HUES6 (cell line): Measurements from ENCODE around the gene COL26A1.
A peak's percentile ranks its signal among the peaks of the same experiment; 100 is the strongest.

Experiments used
- H3K27ac ChIP-seq: 2 replicates; pipeline ENCODE4 v1.7.0; 2013; ENCODE audit warnings: low read depth, mild to moderate bottlenecking, low read length, inconsistent platforms
- H3K27me3 ChIP-seq: 2 replicates; pipeline ENCODE4 v1.6.1; 2013; ENCODE audit warnings: low read length; ENCODE audit not compliant: control insufficient read depth, insufficient read depth
- H3K36me3 ChIP-seq: 2 replicates; pipeline ENCODE4 v1.6.1; 2013; ENCODE audit warnings: low read length; ENCODE audit not compliant: control insufficient read depth, insufficient read depth
- H3K4me1 ChIP-seq: 2 replicates; pipeline ENCODE4 v1.6.1; 2013; ENCODE audit warnings: low read length; ENCODE audit not compliant: control insufficient read depth, insufficient read depth
- H3K4me3 ChIP-seq: 2 replicates; pipeline ENCODE4 v1.5.1; 2013; ENCODE audit warnings: low read depth, low read length
- H3K9ac ChIP-seq: one replicate; pipeline ENCODE4 v1.6.1; 2013; ENCODE audit warnings: mild to moderate bottlenecking, low read length
- H3K9me3 ChIP-seq: 2 replicates; pipeline ENCODE4 v1.6.1; 2013; ENCODE audit warnings: low read depth, low read length; ENCODE audit not compliant: control insufficient read depth, insufficient read depth

Gene COL26A1

GRCh38 chr7:101362334-101363195 is at the start of gene COL26A1:
TSS of gene COL26A1 (plus strand) at chr7:101362875. CDS start at chr7:101363033, 158 bp downstream.
- H3K4me3 ChIP-seq, result peak within 1 kb of the TSS; percentile 98
- H3K9ac ChIP-seq, result peak within 1 kb of the TSS; percentile 96
- no peaks in the 10 kb centered on the region for H3K36me3 ChIP-seq
- peaks cover 4% of the 10 kb centered on the region; the same call in 1 of the 2 replicates for H3K4me1 ChIP-seq
- H3K27me3 ChIP-seq, result peaks cover 8% of the 10 kb centered on the region
- peak within 1 kb of the TSS; percentile 79; the same call in 1 of the 2 replicates for H3K27ac ChIP-seq
- H3K9me3 ChIP-seq, result 0 out of 2 replicates have a peak, but pooled peaks cover 2% of the 10 kb centered on the region

GRCh38 chr7:101315336-101315735 is 47.3 kb upstream of the COL26A1 start:
- Histone ChIP-seq H3K27me3 (no peaks in the 10 kb centered on the region), H3K9me3 (no peaks in the 10 kb centered on the region), H3K36me3 (peaks cover 54% of the 10 kb centered on the region), H3K9ac (no peak overlapping the region), H3K4me3 (no peak overlapping the region), H3K4me1 (peaks cover 4% of the 10 kb centered on the region; the same call in 1 of the 2 replicates), H3K27ac (no peak overlapping the region)

DNA sequence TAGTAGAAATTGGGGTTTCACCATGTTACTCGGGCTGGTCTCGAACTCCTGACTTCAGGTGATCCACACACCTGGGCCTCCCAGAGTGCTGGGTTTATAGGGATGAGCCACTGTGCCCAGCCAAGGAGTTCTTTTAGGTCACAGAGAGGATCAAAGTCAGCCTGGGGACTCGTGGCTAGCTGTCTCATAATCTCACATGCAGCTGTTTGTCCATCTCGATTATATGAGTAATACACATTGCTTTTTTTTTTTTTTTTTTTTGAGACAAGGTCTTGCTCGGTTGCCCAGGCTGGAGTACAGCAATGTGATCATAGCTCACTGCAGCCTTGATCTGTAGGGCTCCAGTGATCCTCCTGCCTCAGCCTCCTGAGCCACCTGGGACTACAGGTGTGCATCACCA is 43.3 kb upstream of the COL26A1 start:
- H3K36me3 ChIP-seq, result peaks cover 33% of the 10 kb centered on the region
- no peaks in the 10 kb centered on the region for H3K27me3 ChIP-seq
- no peak overlapping the region for H3K4me3 ChIP-seq
- no peaks in the 10 kb centered on the region for H3K9me3 ChIP-seq
- peaks cover 4% of the 10 kb centered on the region; the same call in 1 of the 2 replicates for H3K4me1 ChIP-seq
- no peak overlapping the region for H3K27ac ChIP-seq
- no peak overlapping the region for H3K9ac ChIP-seq

GRCh38 chr7:101321491-101322401 is 40.9 kb upstream of the COL26A1 start, which contains the start of gene IFT22:
TSS of gene IFT22 (minus strand) at chr7:101321812. CDS start at chr7:101321709, 103 bp downstream.
- Histone ChIP-seq H3K9me3 (no peaks in the 10 kb centered on the region), H3K27ac (peak within 1 kb of the TSS; percentile 76), H3K36me3 (peaks cover 18% of the 10 kb centered on the region), H3K4me3 (peak within 1 kb of the TSS; percentile 86), H3K4me1 (no peaks in the 10 kb centered on the region), H3K9ac (peak within 1 kb of the TSS; percentile 85), H3K27me3 (no peaks in the 10 kb centered on the region)

DNA sequence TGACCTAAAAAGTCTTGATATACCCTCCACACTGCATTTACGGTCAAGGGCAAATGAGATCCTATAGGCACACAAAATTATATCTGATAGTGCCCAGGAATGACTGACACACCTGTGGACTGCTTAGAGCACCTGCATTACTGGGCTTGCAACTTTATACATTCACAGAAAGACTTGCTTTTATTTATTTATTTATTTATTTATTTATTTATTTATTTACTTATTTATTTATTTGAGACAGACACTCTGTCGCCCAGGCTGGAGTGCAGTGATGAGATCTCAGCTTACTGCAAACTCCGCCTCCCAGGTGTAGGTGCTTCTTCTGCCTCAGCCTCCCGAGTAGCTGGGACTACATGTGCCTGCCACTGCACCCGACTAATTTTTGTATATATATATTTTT is 34.5 kb upstream of the COL26A1 start:
- no peak overlapping the region for H3K9ac ChIP-seq
- H3K36me3 ChIP-seq, result no peaks in the 10 kb centered on the region
- H3K27me3 ChIP-seq, result no peaks in the 10 kb centered on the region
- H3K4me1 ChIP-seq, result no peaks in the 10 kb centered on the region
- no peak overlapping the region for H3K27ac ChIP-seq
- H3K9me3 ChIP-seq, result no peaks in the 10 kb centered on the region
- H3K4me3 ChIP-seq, result no peak overlapping the region

DNA sequence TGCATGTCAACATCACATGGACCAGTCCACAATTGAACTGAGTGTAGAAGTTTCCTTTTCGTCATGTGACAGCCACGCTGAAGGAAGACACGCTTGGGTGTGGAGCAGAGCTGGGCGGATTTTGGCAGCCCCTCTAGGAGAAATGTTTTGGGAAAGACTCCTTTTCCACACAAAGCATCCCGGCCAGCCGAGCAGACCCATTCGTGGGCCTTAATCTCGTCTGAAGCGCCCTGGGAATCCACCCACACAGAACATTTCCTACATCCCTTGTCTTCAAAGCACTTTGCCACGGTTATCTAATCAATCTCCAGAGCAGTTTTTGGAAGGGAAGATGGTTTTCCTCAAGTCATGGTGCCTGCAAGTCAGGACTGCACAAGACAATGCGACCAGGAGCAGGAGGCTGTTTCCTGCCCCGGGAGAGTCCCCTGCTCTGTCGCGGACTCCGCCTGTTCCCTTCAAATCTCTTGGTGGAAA is 32.6 kb upstream of the COL26A1 start:
- Histone ChIP-seq H3K27ac (no peak overlapping the region), H3K36me3 (no peaks in the 10 kb centered on the region), H3K4me1 (no peaks in the 10 kb centered on the region), H3K9me3 (no peaks in the 10 kb centered on the region), H3K4me3 (no peak overlapping the region), H3K9ac (no peak overlapping the region), H3K27me3 (no peaks in the 10 kb centered on the region)

DNA sequence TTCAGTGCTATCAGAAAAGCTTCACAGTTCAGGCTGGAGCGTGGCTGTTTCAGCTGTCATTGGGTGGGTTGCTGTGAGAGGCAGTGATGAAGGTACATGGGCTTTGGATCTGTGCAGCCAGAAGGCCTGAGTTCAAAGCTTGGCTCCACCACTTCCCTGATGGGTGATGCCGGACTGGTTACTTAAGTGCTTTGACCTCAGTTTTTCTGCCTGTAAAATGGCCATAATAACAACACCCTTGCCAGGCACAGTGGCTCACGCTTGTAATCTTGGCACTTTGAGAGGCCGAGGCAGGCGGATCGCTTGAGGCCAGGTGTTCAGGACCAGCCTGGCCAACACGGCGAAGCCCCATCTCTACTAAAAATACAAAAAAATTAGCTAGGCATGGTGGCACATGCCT is 30.6 kb upstream of the COL26A1 start:
- no peak overlapping the region for H3K27ac ChIP-seq
- H3K9ac ChIP-seq, result no peak overlapping the region
- no peak overlapping the region for H3K4me3 ChIP-seq
- no peaks in the 10 kb centered on the region for H3K9me3 ChIP-seq
- no peaks in the 10 kb centered on the region for H3K27me3 ChIP-seq
- no peaks in the 10 kb centered on the region for H3K36me3 ChIP-seq
- H3K4me1 ChIP-seq, result no peaks in the 10 kb centered on the region

- Histone ChIP-seq H3K9me3 (no peaks in the 10 kb centered on the region), H3K4me1 (no peaks in the 10 kb centered on the region), H3K36me3 (no peaks in the 10 kb centered on the region), H3K27ac (no peak overlapping the region), H3K9ac (no peak overlapping the region), H3K27me3 (no peaks in the 10 kb centered on the region), H3K4me3 (no peak overlapping the region)
These were observed 28.8 kb upstream of the COL26A1 start for GRCh38 chr7:101333912-101334311.

DNA sequence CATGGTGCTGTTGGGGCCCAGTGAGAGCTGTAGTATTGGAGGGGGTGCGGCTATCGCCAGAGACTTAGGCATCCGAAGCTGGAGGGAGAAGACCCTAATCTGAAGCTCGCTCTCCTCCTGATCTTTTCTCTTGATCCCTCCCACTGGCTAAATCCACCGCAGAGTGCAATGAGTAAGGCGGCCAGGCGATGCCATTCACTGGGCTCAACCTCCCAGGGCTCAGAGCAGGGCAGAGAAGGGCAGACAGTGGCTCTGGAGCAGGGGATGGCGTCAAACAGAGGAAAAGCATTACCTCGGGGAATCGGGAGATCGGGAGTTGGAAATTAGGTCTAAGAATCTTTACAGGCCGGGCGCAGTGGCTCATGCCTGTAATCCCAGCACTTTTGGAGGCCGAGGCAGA is 22.3 kb upstream of the COL26A1 start:
- Histone ChIP-seq H3K27me3 (no peaks in the 10 kb centered on the region), H3K27ac (no peak overlapping the region), H3K9ac (no peak overlapping the region), H3K4me1 (no peaks in the 10 kb centered on the region), H3K36me3 (no peaks in the 10 kb centered on the region), H3K4me3 (no peak overlapping the region), H3K9me3 (no peaks in the 10 kb centered on the region)

DNA sequence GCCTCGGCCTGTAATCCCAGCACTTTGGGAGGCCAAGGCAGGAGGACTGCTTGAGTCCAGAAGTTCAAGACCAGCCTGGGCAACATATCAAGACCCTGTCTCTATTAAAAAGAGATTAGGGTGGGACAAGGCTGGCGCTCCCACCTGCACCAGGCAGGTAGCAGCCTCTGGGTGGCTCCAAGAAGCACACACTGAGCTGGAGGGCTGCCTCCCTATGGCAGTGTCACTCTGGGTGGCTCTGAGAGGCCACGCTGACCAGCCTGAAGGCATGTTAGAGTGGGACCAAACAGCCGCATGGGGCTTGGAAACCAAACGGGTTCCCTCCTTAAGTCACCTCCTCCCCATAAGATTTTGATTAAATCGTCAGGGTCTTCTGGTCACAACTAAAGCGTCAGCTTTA is 19.8 kb upstream of the COL26A1 start:
- no peak overlapping the region for H3K9ac ChIP-seq
- H3K36me3 ChIP-seq, result no peaks in the 10 kb centered on the region
- no peaks in the 10 kb centered on the region for H3K27me3 ChIP-seq
- H3K4me3 ChIP-seq, result no peak overlapping the region
- no peak overlapping the region for H3K27ac ChIP-seq
- no peaks in the 10 kb centered on the region for H3K9me3 ChIP-seq
- H3K4me1 ChIP-seq, result no peaks in the 10 kb centered on the region
